GM12878 (cell line): Measurements from ENCODE around the gene CRYGS. TPM values are rescaled to one million over a fixed set of nuclear protein-coding genes. Genes with fewer than 3 reads are reported as not detected.
A peak's percentile ranks its signal among the peaks of the same experiment; 100 is the strongest.

Source experiments
- BRCA1 ChIP-seq: IDR thresholded peaks from 2 replicates; pipeline ENCODE4 v1.6.1; 2011; ENCODE audit warnings: low read depth, low read length, improper control_type of control experiment
- CBX3 ChIP-seq: fragments of 200-600 bp; sonication (generic); IDR thresholded peaks from 2 replicates; pipeline ENCODE4 v1.6.1; 2016; ENCODE audit warnings: low read depth, borderline replicate concordance
- CHD1 ChIP-seq: IDR thresholded peaks from 2 replicates; pipeline ENCODE4 v1.6.1; 2012; ENCODE audit warnings: low read depth, low read length, improper control_type of control experiment
- CHD2 ChIP-seq: IDR thresholded peaks from 2 replicates; pipeline ENCODE4 v1.6.1; 2011; ENCODE audit warnings: low read depth, low read length, improper control_type of control experiment, borderline replicate concordance
- EED ChIP-seq: sonication (generic); IDR thresholded peaks from 2 replicates; pipeline ENCODE4 v1.6.1; 2016; ENCODE audit warnings: antibody characterized with exemption, low read depth
- EZH2 ChIP-seq: IDR thresholded peaks from 2 replicates; pipeline ENCODE4 v1.6.1; 2012; ENCODE audit warnings: low read depth, mild to moderate bottlenecking, control low read depth, inconsistent platforms, low read length, borderline replicate concordance; ENCODE audit not compliant: control insufficient read depth
- IRF5 ChIP-seq: fragments of 450-650 bp; IDR thresholded peaks from 2 replicates; pipeline ENCODE4 v1.6.1; 2017; ENCODE audit warnings: borderline replicate concordance
- JUNB ChIP-seq: IDR thresholded peaks from 2 replicates; pipeline ENCODE4 v1.6.1; 2016; ENCODE audit warnings: antibody characterized with exemption, mild to moderate bottlenecking
- JUND ChIP-seq: IDR thresholded peaks from 2 replicates; pipeline ENCODE4 v1.6.1; 2012; ENCODE audit warnings: low read depth, mild to moderate bottlenecking, low read length, improper control_type of control experiment, moderate library complexity
- KAT2A ChIP-seq: conservative IDR thresholded peaks from 2 replicates; pipeline ENCODE4 v1.6.1; 2011; ENCODE audit warnings: low read depth, low read length; ENCODE audit not compliant: control insufficient read depth
- KDM1A ChIP-seq: fragments of 200-600 bp; sonication (generic); IDR thresholded peaks from 2 replicates; pipeline ENCODE4 v1.6.1; 2016; ENCODE audit warnings: borderline replicate concordance
- KLF5 ChIP-seq: fragments of 450-650 bp; IDR thresholded peaks from 2 replicates; pipeline ENCODE4 v1.6.1; 2014; ENCODE audit warnings: mild to moderate bottlenecking; ENCODE audit not compliant: partially characterized antibody
- LARP7 ChIP-seq: fragments of 450-650 bp; IDR thresholded peaks from 2 replicates; pipeline ENCODE4 v1.6.1; 2017; ENCODE audit warnings: mild to moderate bottlenecking
- MEF2B ChIP-seq: fragments of 450-650 bp; IDR thresholded peaks from 2 replicates; pipeline ENCODE4 v1.6.1; 2018; ENCODE audit warnings: mild to moderate bottlenecking, moderate library complexity; ENCODE audit not compliant: partially characterized antibody, poor library complexity, severe bottlenecking
- NKRF ChIP-seq: fragments of 450-650 bp; conservative IDR thresholded peaks from 2 replicates; pipeline ENCODE4 v1.6.1; 2017; ENCODE audit warnings: mild to moderate bottlenecking, moderate library complexity
- NRF1 ChIP-seq: conservative IDR thresholded peaks from 2 replicates; pipeline ENCODE4 v1.6.1; 2011; ENCODE audit warnings: mild to moderate bottlenecking, low read depth, low read length, improper control_type of control experiment
- PAX8 ChIP-seq: fragments of 450-650 bp; IDR thresholded peaks from 2 replicates; pipeline ENCODE4 v1.6.1; 2017; ENCODE audit warnings: mild to moderate bottlenecking, moderate library complexity
- POLR2A ChIP-seq: IDR thresholded peaks from 2 replicates; pipeline ENCODE4 v1.6.1; 2011; ENCODE audit warnings: low read depth, mild to moderate bottlenecking, low read length
- RAD51 ChIP-seq: fragments of 450-650 bp; IDR thresholded peaks from 2 replicates; pipeline ENCODE4 v1.6.1; 2016; ENCODE audit warnings: moderate library complexity, mild to moderate bottlenecking, inconsistent platforms
- SMAD1 ChIP-seq: fragments of 450-650 bp; IDR thresholded peaks from 2 replicates; pipeline ENCODE4 v1.6.1; 2018; ENCODE audit warnings: mild to moderate bottlenecking, low read depth; ENCODE audit not compliant: partially characterized antibody
- SUPT20H ChIP-seq: IDR thresholded peaks from 2 replicates; pipeline ENCODE4 v1.6.1; 2011; ENCODE audit warnings: low read depth, mild to moderate bottlenecking, low read length, moderate library complexity, borderline replicate concordance; ENCODE audit not compliant: control insufficient read depth
- TBL1XR1 ChIP-seq: IDR thresholded peaks from 2 replicates; pipeline ENCODE4 v1.6.1; 2012; ENCODE audit warnings: low read depth, low read length, improper control_type of control experiment
- ZNF24 ChIP-seq: fragments of 450-650 bp; IDR thresholded peaks from 2 replicates; pipeline ENCODE4 v1.6.1; 2017; ENCODE audit warnings: antibody characterized with exemption, mild to moderate bottlenecking
- ZNF687 ChIP-seq: fragments of 450-650 bp; IDR thresholded peaks from 2 replicates; pipeline ENCODE4 v1.6.1; 2017; ENCODE audit warnings: mild to moderate bottlenecking, moderate library complexity
- ZZZ3 ChIP-seq: IDR thresholded peaks from 2 replicates; pipeline ENCODE4 v1.6.1; 2011; ENCODE audit warnings: low read depth; ENCODE audit not compliant: control insufficient read depth, insufficient read length
- polyA plus RNA-seq, 11 experiments: library from polyadenylated mRNA; depleted of rRNA in 4 of 11; unstranded in 6 of 11; stranded (reverse) in 5 of 11; fragments of >200 nt; fragmentation: Nextera tagmentation in 4 of 11; fragmentation: Illumina TruSeq in 1 of 11; extraction: Ambion mirVana in 4 of 11; extraction: Trizol in 1 of 11; gene quantifications; 1 replicate in 1 of 11; 2 replicates in 10 of 11; pipeline versions ENCODE4 v1.2.1 to v1.2.3, GENCODE V29; 2011 to 2016; ENCODE audit warnings: inconsistent platforms in 2 of 11, missing spikeins in 2 of 11, low read depth in 1 of 11
- total RNA-seq, 4 experiments: library from RNA; depleted of rRNA in 3 of 4; stranded (reverse); fragments of >200 nt in 3 of 4; fragmentation: Illumina TruSeq in 1 of 4; extraction: Trizol in 1 of 4; gene quantifications; 2 replicates each; pipeline versions ENCODE4 v1.2.1 to v1.2.3, GENCODE V29; 2013 to 2021

CRYGS gene
- total and polyA plus RNA-seq, 10 of the 15 experiments (the other 5 are each of a cell fraction or from before 2014, with no cell fraction given): 1.1 to 6.0 (median 2.5) TPM

- TF ChIP-seq NRF1: peak; percentile 83
- no peak for TF ChIP-seq KAT2A
- peak; percentile 93 for TF ChIP-seq LARP7
- no peak for TF ChIP-seq MEF2B
- TF ChIP-seq JUND: 0 out of 2 replicates have a peak, but pooled peaks have one; percentile 9
- TF ChIP-seq CHD1: no peak
- peak; percentile 81 for TF ChIP-seq CHD2
- TF ChIP-seq RAD51: no peak
- TF ChIP-seq CBX3: no peak
- TF ChIP-seq POLR2A: peak; percentile 98
- TF ChIP-seq NKRF: peak; percentile 75
- peak; percentile 60; the same call in 1 of the 2 replicates for TF ChIP-seq ZNF24
- TF ChIP-seq SMAD1: no peak
- no peak for TF ChIP-seq KDM1A
- no peak for TF ChIP-seq EZH2
- peak; percentile 77 for TF ChIP-seq KLF5
- TF ChIP-seq IRF5: no peak
- no peak for TF ChIP-seq ZZZ3
- TF ChIP-seq BRCA1: 0 out of 2 replicates have a peak, but pooled peaks have one; percentile 31
- peak; percentile 72; the same call in 1 of the 2 replicates for TF ChIP-seq ZNF687
- TF ChIP-seq JUNB: no peak
- peak; percentile 69 for TF ChIP-seq TBL1XR1
- TF ChIP-seq EED: no peak
- no peak for TF ChIP-seq PAX8
- TF ChIP-seq SUPT20H: no peak
Measured at GRCh38 chr3:186567072-186567921, 23.1 kb upstream of the CRYGS start, which contains the start of gene TBCCD1 (continued).
